HEK293 (cell line): ENCODE results near the gene KRT32.

Experiments
- CTCF ChIA-PET: fragments of 350-600 bp; formaldehyde crosslinking; extraction: SDS; loops from one replicate; lab custom pipeline; 2021; ENCODE audit warnings: antibody characterized with exemption; lab: Yijun Ruan, JAX
- POLR2A ChIA-PET: fragments of 300-600 bp; formaldehyde crosslinking; extraction: SDS; loops from one replicate; lab custom pipeline; 2020; ENCODE audit warnings: antibody characterized with exemption, inconsistent platforms; lab: Yijun Ruan, JAX
- H3K27ac ChIP-seq: fragments of 200-500 bp; sonication (Bioruptor generic); 2 replicates; pipeline ENCODE4 v1.5.1; 2014; ENCODE audit warnings: low read depth, low read length, control low read depth, inconsistent platforms; ENCODE audit errors: extremely low read depth
- H3K36me3 ChIP-seq, 2 experiments: fragments of 200-500 bp in 1 of 2; sonication (Bioruptor generic) in 1 of 2; 1 replicate in 1 of 2; 2 replicates in 1 of 2; pipeline ENCODE4 v1.5.1; 2014 to 2017; ENCODE audit warnings: inconsistent platforms in 2 of 2, low read length in 2 of 2; ENCODE audit not compliant: control insufficient read depth in 2 of 2, insufficient read depth in 1 of 2
- H3K4me1 ChIP-seq: fragments of 200-500 bp; sonication (Bioruptor generic); 2 replicates; pipeline ENCODE4 v1.5.1; 2014; ENCODE audit warnings: mild to moderate bottlenecking, low read length, inconsistent platforms; ENCODE audit not compliant: control insufficient read depth, insufficient read depth
- H3K4me3 ChIP-seq: 2 replicates; pipeline ENCODE4 v1.5.1; 2011; ENCODE audit warnings: low read depth, mild to moderate bottlenecking, control low read depth, low read length, moderate library complexity
- H3K9me3 ChIP-seq: fragments of 200-500 bp; sonication (Bioruptor generic); 2 replicates; pipeline ENCODE4 v1.5.1; 2014; ENCODE audit warnings: low read depth, low read length, inconsistent platforms; ENCODE audit not compliant: control insufficient read depth, insufficient read depth
- GLI2 ChIP-seq: fragments of 450-650 bp; formaldehyde crosslinking; IDR thresholded peaks from 2 replicates; pipeline ENCODE4; 2017; ENCODE audit warnings: missing biosample characterization, missing genetic modification characterization, low read depth, borderline replicate concordance
- MYNN ChIP-seq: fragments of 450-650 bp; formaldehyde crosslinking; IDR thresholded peaks from 2 replicates; pipeline ENCODE4 v1.5.1; 2016; ENCODE audit warnings: missing biosample characterization, missing genetic modification characterization, borderline replicate concordance
- PRDM1 ChIP-seq: fragments of 450-650 bp; formaldehyde crosslinking; IDR thresholded peaks from 2 replicates; pipeline ENCODE4; 2016; ENCODE audit warnings: missing biosample characterization, missing genetic modification characterization
- ZNF175 ChIP-seq: fragments of 450-650 bp; formaldehyde crosslinking; IDR thresholded peaks from 2 replicates; pipeline ENCODE4 v1.5.1; 2016; ENCODE audit warnings: missing biosample characterization, missing genetic modification characterization
- ZNF404 ChIP-seq: fragments of 450-650 bp; formaldehyde crosslinking; IDR thresholded peaks from 2 replicates; pipeline ENCODE4 v1.5.1; 2017; ENCODE audit warnings: missing biosample characterization, missing genetic modification characterization
- ZNF423 ChIP-seq: fragments of 450-650 bp; formaldehyde crosslinking; IDR thresholded peaks from 2 replicates; pipeline ENCODE4 v1.5.1; 2016; ENCODE audit warnings: missing biosample characterization, missing genetic modification characterization
- ZNF610 ChIP-seq: fragments of 450-650 bp; formaldehyde crosslinking; IDR thresholded peaks from 2 replicates; pipeline ENCODE4 v1.5.1; 2016; ENCODE audit warnings: missing biosample characterization, missing genetic modification characterization, borderline replicate concordance
- ZNF658 ChIP-seq: fragments of 450-650 bp; formaldehyde crosslinking; IDR thresholded peaks from 2 replicates; pipeline ENCODE4; 2016; ENCODE audit warnings: missing biosample characterization, missing genetic modification characterization
- ZNF76 ChIP-seq: fragments of 450-650 bp; formaldehyde crosslinking; IDR thresholded peaks from 2 replicates; pipeline ENCODE4; 2016; ENCODE audit warnings: low read depth, missing biosample characterization, missing genetic modification characterization, borderline replicate concordance
- ZNF777 ChIP-seq: fragments of 450-650 bp; formaldehyde crosslinking; IDR thresholded peaks from 2 replicates; pipeline ENCODE4 v1.5.1; 2017; ENCODE audit warnings: missing biosample characterization, missing genetic modification characterization, borderline replicate concordance
- ZSCAN4 ChIP-seq: fragments of 450-650 bp; formaldehyde crosslinking; IDR thresholded peaks from 2 replicates; pipeline ENCODE4 v1.5.1; 2017; ENCODE audit warnings: missing biosample characterization, missing genetic modification characterization
- TF ChIP-seq, protein P1 (sequence below): fragments of 450-650 bp; formaldehyde crosslinking; IDR thresholded peaks from 2 replicates; pipeline ENCODE4 v1.5.1; 2017; ENCODE audit warnings: missing biosample characterization, mild to moderate bottlenecking, missing genetic modification characterization, moderate library complexity
- TF ChIP-seq, protein P2 (sequence below): fragments of 450-650 bp; formaldehyde crosslinking; IDR thresholded peaks from 2 replicates; pipeline ENCODE4 v1.5.1; 2016; ENCODE audit warnings: missing biosample characterization, missing genetic modification characterization
- TF ChIP-seq, protein P3 (sequence below): fragments of 450-650 bp; formaldehyde crosslinking; IDR thresholded peaks from 2 replicates; pipeline ENCODE4 v1.5.1; 2016; ENCODE audit warnings: missing biosample characterization, missing genetic modification characterization
- TF ChIP-seq, protein P4 (sequence below): fragments of 450-650 bp; formaldehyde crosslinking; IDR thresholded peaks from 2 replicates; pipeline ENCODE4 v1.5.1; 2016; ENCODE audit warnings: missing biosample characterization, missing genetic modification characterization, borderline replicate concordance
- TF ChIP-seq, protein P5 (sequence below): fragments of 450-650 bp; formaldehyde crosslinking; IDR thresholded peaks from 2 replicates; pipeline ENCODE4 v1.5.1; 2016; ENCODE audit warnings: missing biosample characterization, missing genetic modification characterization
- TF ChIP-seq, protein P6 (sequence below): fragments of 450-650 bp; formaldehyde crosslinking; IDR thresholded peaks from 2 replicates; pipeline ENCODE4 v1.5.1; 2017; ENCODE audit warnings: missing biosample characterization, missing genetic modification characterization
- TF ChIP-seq, protein P7 (sequence below): fragments of 450-650 bp; IDR thresholded peaks from 2 replicates; pipeline ENCODE4 v1.5.1; 2018; ENCODE audit warnings: missing biosample characterization, mild to moderate bottlenecking, missing genetic modification characterization

KRT32 gene

DNA sequence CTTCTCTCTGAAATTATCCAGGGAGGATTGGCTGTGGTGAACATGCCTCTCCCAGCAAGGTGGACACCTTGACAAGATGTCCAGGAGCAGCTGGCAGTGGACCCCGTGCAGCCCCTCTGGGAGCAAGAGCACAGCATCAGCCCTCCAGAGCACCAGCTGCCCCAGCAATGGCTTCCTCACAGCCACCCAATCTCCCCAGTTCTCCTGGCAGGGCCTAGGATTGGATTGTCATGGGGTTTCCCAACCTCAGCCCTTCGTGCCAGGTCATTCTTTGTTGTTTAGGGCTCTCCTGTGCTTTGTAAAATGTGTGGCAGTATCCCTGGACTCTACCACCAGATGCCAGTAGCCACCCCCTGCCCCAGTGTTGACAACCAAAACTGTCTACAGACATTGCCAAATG is 24.3 kb upstream of the KRT32 start:
- Histone ChIP-seq H3K4me1 (peaks cover 6% of the 10 kb centered on the region), H3K9me3 (no peaks in the 10 kb centered on the region), H3K4me3 (no peak overlapping the region), H3K36me3 (no peaks in the 10 kb centered on the region), H3K27ac (no peak overlapping the region)
- POLR2A ChIA-PET = no interaction called here
- CTCF ChIA-PET = interaction anchor here (0.6 to 7.3 kb wide), 6 partner anchors 19 to 398 kb away, joined by 3 to 63 read pairs (median 4); no protein-coding TSS in a partner anchor
- TF ChIP-seq ZNF658 (tag by site-specific recombination) (no peak), ZNF610 (tag by site-specific recombination) (no peak), MYNN (no peak), ZNF404 (tag by site-specific recombination) (no peak), ZSCAN4 (tag by site-specific recombination) (no peak), PRDM1 (tag by site-specific recombination) (no peak), ZNF423 (tag by site-specific recombination) (no peak), ZNF777 (tag by site-specific recombination) (no peak), ZNF175 (tag by site-specific recombination) (no peak), ZNF76 (tag by site-specific recombination) (no peak), GLI2 (tag by site-specific recombination) (no peak)
- TF ChIP-seq, protein P1, sequence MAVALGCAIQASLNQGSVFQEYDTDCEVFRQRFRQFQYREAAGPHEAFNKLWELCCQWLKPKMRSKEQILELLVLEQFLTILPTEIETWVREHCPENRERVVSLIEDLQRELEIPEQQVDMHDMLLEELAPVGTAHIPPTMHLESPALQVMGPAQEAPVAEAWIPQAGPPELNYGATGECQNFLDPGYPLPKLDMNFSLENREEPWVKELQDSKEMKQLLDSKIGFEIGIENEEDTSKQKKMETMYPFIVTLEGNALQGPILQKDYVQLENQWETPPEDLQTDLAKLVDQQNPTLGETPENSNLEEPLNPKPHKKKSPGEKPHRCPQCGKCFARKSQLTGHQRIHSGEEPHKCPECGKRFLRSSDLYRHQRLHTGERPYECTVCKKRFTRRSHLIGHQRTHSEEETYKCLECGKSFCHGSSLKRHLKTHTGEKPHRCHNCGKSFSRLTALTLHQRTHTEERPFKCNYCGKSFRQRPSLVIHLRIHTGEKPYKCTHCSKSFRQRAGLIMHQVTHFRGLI = no peak
- TF ChIP-seq, protein P2, sequence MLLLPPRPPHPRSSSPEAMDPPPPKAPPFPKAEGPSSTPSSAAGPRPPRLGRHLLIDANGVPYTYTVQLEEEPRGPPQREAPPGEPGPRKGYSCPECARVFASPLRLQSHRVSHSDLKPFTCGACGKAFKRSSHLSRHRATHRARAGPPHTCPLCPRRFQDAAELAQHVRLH (tag by site-specific recombination) = no peak
- TF ChIP-seq, protein P3, sequence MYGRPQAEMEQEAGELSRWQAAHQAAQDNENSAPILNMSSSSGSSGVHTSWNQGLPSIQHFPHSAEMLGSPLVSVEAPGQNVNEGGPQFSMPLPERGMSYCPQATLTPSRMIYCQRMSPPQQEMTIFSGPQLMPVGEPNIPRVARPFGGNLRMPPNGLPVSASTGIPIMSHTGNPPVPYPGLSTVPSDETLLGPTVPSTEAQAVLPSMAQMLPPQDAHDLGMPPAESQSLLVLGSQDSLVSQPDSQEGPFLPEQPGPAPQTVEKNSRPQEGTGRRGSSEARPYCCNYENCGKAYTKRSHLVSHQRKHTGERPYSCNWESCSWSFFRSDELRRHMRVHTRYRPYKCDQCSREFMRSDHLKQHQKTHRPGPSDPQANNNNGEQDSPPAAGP (tag by site-specific recombination) = no peak
- TF ChIP-seq, protein P4, sequence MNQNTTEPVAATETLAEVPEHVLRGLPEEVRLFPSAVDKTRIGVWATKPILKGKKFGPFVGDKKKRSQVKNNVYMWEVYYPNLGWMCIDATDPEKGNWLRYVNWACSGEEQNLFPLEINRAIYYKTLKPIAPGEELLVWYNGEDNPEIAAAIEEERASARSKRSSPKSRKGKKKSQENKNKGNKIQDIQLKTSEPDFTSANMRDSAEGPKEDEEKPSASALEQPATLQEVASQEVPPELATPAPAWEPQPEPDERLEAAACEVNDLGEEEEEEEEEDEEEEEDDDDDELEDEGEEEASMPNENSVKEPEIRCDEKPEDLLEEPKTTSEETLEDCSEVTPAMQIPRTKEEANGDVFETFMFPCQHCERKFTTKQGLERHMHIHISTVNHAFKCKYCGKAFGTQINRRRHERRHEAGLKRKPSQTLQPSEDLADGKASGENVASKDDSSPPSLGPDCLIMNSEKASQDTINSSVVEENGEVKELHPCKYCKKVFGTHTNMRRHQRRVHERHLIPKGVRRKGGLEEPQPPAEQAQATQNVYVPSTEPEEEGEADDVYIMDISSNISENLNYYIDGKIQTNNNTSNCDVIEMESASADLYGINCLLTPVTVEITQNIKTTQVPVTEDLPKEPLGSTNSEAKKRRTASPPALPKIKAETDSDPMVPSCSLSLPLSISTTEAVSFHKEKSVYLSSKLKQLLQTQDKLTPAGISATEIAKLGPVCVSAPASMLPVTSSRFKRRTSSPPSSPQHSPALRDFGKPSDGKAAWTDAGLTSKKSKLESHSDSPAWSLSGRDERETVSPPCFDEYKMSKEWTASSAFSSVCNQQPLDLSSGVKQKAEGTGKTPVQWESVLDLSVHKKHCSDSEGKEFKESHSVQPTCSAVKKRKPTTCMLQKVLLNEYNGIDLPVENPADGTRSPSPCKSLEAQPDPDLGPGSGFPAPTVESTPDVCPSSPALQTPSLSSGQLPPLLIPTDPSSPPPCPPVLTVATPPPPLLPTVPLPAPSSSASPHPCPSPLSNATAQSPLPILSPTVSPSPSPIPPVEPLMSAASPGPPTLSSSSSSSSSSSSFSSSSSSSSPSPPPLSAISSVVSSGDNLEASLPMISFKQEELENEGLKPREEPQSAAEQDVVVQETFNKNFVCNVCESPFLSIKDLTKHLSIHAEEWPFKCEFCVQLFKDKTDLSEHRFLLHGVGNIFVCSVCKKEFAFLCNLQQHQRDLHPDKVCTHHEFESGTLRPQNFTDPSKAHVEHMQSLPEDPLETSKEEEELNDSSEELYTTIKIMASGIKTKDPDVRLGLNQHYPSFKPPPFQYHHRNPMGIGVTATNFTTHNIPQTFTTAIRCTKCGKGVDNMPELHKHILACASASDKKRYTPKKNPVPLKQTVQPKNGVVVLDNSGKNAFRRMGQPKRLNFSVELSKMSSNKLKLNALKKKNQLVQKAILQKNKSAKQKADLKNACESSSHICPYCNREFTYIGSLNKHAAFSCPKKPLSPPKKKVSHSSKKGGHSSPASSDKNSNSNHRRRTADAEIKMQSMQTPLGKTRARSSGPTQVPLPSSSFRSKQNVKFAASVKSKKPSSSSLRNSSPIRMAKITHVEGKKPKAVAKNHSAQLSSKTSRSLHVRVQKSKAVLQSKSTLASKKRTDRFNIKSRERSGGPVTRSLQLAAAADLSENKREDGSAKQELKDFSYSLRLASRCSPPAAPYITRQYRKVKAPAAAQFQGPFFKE (tag by site-specific recombination) = no peak
- TF ChIP-seq, protein P5, sequence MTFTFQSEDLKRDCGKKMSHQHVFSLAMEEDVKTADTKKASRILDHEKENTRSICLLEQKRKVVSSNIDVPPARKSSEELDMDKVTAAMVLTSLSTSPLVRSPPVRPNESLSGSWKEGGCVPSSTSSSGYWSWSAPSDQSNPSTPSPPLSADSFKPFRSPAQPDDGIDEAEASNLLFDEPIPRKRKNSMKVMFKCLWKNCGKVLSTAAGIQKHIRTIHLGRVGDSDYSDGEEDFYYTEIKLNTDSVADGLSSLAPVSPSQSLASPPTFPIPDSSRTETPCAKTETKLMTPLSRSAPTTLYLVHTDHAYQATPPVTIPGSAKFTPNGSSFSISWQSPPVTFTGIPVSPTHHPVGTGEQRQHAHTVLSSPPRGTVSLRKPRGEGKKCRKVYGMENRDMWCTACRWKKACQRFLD (tag by site-specific recombination) = no peak
- TF ChIP-seq, protein P6, sequence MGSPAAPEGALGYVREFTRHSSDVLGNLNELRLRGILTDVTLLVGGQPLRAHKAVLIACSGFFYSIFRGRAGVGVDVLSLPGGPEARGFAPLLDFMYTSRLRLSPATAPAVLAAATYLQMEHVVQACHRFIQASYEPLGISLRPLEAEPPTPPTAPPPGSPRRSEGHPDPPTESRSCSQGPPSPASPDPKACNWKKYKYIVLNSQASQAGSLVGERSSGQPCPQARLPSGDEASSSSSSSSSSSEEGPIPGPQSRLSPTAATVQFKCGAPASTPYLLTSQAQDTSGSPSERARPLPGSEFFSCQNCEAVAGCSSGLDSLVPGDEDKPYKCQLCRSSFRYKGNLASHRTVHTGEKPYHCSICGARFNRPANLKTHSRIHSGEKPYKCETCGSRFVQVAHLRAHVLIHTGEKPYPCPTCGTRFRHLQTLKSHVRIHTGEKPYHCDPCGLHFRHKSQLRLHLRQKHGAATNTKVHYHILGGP (tag by site-specific recombination) = no peak
- TF ChIP-seq, protein P7, sequence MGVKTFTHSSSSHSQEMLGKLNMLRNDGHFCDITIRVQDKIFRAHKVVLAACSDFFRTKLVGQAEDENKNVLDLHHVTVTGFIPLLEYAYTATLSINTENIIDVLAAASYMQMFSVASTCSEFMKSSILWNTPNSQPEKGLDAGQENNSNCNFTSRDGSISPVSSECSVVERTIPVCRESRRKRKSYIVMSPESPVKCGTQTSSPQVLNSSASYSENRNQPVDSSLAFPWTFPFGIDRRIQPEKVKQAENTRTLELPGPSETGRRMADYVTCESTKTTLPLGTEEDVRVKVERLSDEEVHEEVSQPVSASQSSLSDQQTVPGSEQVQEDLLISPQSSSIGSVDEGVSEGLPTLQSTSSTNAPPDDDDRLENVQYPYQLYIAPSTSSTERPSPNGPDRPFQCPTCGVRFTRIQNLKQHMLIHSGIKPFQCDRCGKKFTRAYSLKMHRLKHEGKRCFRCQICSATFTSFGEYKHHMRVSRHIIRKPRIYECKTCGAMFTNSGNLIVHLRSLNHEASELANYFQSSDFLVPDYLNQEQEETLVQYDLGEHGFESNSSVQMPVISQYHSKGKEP (tag by site-specific recombination) = no peak
